Activated T-helper 1 cell treated with anti-CD3 and anti-CD28 coated beads, Interleukin-12 subunit alpha, Interleukin-12 subunit beta, Interleukin-2, Interleukin-4 antibody, amounts not matched to agents 30 ng/mL and 10 ng/mL and 1 ng/mL, durations not matched to agents 14 hours and 24 hours and 36 hours (primary cell): ENCODE data around the gene CHPT1. TPM values are rescaled to one million over a fixed set of nuclear protein-coding genes. Genes with fewer than 3 reads are reported as not detected.

Experiments used
- DNase-seq: peaks from one replicate; pipeline ENCODE4 v3.0.0; 2021; ENCODE audit warnings: low spot score
- H3K27ac Mint-ChIP-seq: one replicate; pipeline ENCODE4 v1.8.0; 2021; ENCODE audit warnings: mild to moderate bottlenecking, mixed read lengths
- H3K27me3 Mint-ChIP-seq: one replicate; pipeline ENCODE4 v1.8.0; 2022; ENCODE audit warnings: mild to moderate bottlenecking, moderate library complexity, mixed read lengths; ENCODE audit not compliant: insufficient read depth
- H3K36me3 Mint-ChIP-seq: one replicate; pipeline ENCODE4 v1.8.0; 2021; ENCODE audit warnings: low read depth, mixed read lengths
- H3K4me1 Mint-ChIP-seq: one replicate; pipeline ENCODE4 v1.8.0; 2021; ENCODE audit warnings: low read depth, mixed read lengths
- H3K4me3 Mint-ChIP-seq: one replicate; pipeline ENCODE4 v1.8.0; 2021; ENCODE audit warnings: mild to moderate bottlenecking, moderate library complexity, mixed read lengths
- H3K9me3 Mint-ChIP-seq: one replicate; pipeline ENCODE4 v1.8.0; 2021; ENCODE audit warnings: mixed read lengths
- intact Hi-C: fragments of 100-400 bp; cut with micrococcal nuclease; formaldehyde crosslinking; loops from one replicate; pipeline ENCODE4 v1.15.1; 2024
- total RNA-seq: library from RNA; stranded (reverse); gene quantifications from 2 replicates; pipeline ENCODE4 v1.2.3, GENCODE V29; 2022

Gene CHPT1
- total RNA-seq, 1 donor from 2014 or later, result 13.3 TPM

DNA sequence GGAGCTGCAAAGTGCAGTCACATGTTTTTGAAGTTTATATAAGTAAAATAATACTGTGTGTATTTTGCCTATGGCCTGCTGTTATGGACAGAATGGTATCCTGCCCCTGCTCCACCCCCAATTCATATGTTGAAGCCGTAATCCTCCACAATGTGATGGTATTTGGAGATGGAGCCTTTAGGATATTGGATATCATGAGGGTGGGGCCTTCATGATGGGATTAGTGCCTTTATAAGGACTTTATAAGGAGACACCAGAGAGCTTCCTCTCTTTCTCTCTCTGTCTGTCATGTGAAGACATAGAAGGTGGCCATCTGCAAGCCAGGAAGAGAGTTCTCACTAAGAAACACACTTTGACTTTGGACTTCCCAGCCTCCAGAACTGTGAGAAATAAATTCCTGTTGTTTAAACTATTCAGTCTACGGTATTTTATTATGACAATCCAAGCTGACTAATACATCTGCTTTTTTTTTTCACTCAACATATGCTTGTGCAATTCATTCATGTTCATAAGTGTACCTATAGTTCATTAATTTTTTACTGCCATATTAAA lies 3.1 kb upstream of the CHPT1 start:
- Mint-ChIP-seq H3K27me3 (peaks cover 17% of the 10 kb centered on the region), H3K4me3 (no peak overlapping the region), H3K9me3 (no peaks in the 10 kb centered on the region), H3K27ac (no peak overlapping the region), H3K36me3 (no peaks in the 10 kb centered on the region), H3K4me1 (peaks cover 18% of the 10 kb centered on the region)
- intact Hi-C loops, result loop anchor here (10.0 kb wide), 3 partner anchors 500 to 1560 kb away; partner anchors contain the start of genes DEPDC4, PMCH and SCYL2
- DNase-seq, result no peak

GRCh38 chr12:101694986-101695385 lies 2.5 kb upstream of the CHPT1 start:
- no peaks in the 10 kb centered on the region for H3K36me3 Mint-ChIP-seq
- intact Hi-C loops, result loop anchor here (5.0 to 10.0 kb wide), 5 partner anchors 137 to 1560 kb away; partner anchors contain the start of genes DEPDC4, GNPTAB, PMCH and SCYL2
- H3K27me3 Mint-ChIP-seq, result peaks cover 22% of the 10 kb centered on the region

GRCh38 chr12:101695706-101696105 lies 1.7 kb upstream of the CHPT1 start:
- no peaks in the 10 kb centered on the region for H3K36me3 Mint-ChIP-seq

More at GRCh38 chr12:101694986-101695385, 2.5 kb upstream of the CHPT1 start:
- Mint-ChIP-seq H3K4me3 (no peak overlapping the region), H3K4me1 (peaks cover 22% of the 10 kb centered on the region), H3K27ac (no peak overlapping the region), H3K9me3 (no peaks in the 10 kb centered on the region)
- DNase-seq, result no peak

DNA sequence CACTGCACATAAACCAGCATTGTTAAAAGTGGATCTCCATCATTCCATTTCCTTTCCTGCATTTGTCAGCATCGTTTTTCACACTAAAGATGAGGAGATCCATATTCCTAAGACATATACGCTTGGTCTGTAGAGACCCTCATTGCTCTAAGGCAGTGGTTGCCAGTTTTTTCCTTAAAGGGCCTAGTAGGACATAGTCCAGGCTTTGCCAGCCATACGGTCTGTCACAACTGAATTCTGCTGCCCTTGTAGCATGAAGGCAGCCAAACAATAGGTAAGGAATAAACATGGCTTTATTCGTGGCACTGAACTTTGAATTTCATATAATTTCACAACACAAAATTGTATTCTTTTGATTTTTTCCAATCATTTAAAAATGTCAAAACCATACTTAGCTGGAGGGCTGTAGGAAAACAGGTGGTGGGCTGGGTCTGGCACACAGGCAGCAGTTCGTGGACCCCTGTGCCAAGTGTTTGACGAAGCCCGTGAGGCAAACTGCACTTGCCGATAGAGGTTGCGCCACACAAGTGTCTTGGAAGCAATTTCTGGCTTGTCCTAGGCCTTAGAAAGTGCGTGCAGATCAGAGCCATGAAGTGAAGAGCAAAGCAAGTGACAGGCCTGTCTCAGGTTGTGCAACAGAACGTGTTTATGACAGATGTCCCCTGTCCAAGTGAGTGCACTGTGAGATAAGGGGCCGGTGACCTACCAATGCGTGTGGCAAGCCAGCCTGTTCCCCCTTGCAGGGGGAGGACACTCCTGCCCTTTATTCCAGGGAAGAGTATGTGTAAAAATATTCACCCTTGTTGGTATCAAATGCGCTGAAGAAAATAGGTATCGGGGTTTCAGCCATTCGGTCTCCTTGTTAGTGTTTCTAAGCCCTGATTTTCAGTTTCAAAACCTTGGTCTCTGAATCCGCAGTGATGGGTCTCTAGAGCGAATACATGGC lies 916 bp upstream of the CHPT1 start:
- peak overlapping the region; percentile 87 for H3K4me3 Mint-ChIP-seq
- peaks cover 23% of the 10 kb centered on the region for H3K4me1 Mint-ChIP-seq
- peak overlapping the region; percentile 63 for H3K27ac Mint-ChIP-seq
- no peaks in the 10 kb centered on the region for H3K36me3 Mint-ChIP-seq
- DNase-seq, result no peak
- H3K9me3 Mint-ChIP-seq, result no peaks in the 10 kb centered on the region
- intact Hi-C loops, result loop anchor here (2.0 to 10.0 kb wide), 6 partner anchors 136 to 1562 kb away; partner anchors contain the start of genes DEPDC4, GNPTAB, PMCH and SCYL2
- peaks cover 33% of the 10 kb centered on the region for H3K27me3 Mint-ChIP-seq

More at GRCh38 chr12:101695706-101696105, 1.7 kb upstream of the CHPT1 start:
- H3K4me1 Mint-ChIP-seq, result peaks cover 23% of the 10 kb centered on the region
- no peaks in the 10 kb centered on the region for H3K9me3 Mint-ChIP-seq
- H3K4me3 Mint-ChIP-seq, result peak overlapping the region; percentile 87
- H3K27me3 Mint-ChIP-seq, result peaks cover 28% of the 10 kb centered on the region
- intact Hi-C loops, result loop anchor here (2.0 to 10.0 kb wide), 6 partner anchors 137 to 1561 kb away; partner anchors contain the start of genes DEPDC4, GNPTAB, PMCH and SCYL2
- no peak for DNase-seq
- no peak overlapping the region for H3K27ac Mint-ChIP-seq

DNA sequence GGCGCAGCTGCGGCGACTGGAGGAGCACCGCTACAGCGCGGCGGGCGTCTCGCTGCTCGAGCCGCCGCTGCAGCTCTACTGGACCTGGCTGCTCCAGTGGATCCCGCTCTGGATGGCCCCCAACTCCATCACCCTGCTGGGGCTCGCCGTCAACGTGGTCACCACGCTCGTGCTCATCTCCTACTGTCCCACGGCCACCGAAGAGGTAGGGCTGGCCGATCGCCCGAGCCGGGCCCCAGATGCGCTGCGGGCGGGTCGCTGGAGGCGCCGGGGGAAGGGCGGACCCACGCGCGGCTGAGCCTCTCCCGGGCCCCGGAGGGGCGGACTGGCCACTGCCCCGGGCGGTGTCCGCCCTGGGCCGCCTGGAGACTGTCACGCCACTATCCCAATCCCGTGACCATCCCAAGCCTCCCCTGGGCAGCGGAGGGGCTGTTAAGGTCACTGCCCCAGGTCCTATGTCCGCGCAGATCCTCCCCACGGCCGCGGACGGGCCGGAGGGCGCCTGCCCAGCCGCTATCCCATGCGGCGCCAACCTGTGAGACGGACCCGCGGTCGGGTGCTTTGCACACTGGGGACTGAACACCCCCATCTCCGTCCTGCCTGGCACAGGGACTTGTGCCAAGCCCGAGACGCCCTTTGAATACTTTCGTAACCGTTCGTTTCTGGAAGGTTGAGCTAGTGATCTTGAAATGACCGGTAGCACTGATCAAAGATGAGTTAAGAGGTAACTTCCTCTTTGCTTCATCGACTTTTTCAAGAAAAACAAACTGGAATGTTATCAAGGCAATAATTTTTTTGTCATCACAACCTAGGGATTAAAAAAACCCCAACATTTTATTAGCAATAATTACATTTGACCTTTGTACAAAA lies 725 bp downstream of the CHPT1 start:
- peak overlapping the region; percentile 88 for H3K4me3 Mint-ChIP-seq
- peak; percentile 3 for DNase-seq
- peak overlapping the region; percentile 67 for H3K27ac Mint-ChIP-seq
- H3K36me3 Mint-ChIP-seq, result no peaks in the 10 kb centered on the region
- H3K4me1 Mint-ChIP-seq, result peaks cover 23% of the 10 kb centered on the region
- H3K27me3 Mint-ChIP-seq, result peaks cover 33% of the 10 kb centered on the region
- intact Hi-C loops, result loop anchor here (2.0 to 10.0 kb wide), 6 partner anchors 134 to 1563 kb away; partner anchors contain the start of genes DEPDC4, GNPTAB, PMCH and SCYL2
- no peaks in the 10 kb centered on the region for H3K9me3 Mint-ChIP-seq

GRCh38 chr12:101698800-101699347 lies 1.4 kb downstream of the CHPT1 start:
- Mint-ChIP-seq H3K9me3 (no peaks in the 10 kb centered on the region), H3K4me1 (peaks cover 23% of the 10 kb centered on the region), H3K36me3 (no peaks in the 10 kb centered on the region), H3K27ac (peak overlapping the region; percentile 67), H3K4me3 (peak overlapping the region; percentile 88), H3K27me3 (peaks cover 33% of the 10 kb centered on the region)
- DNase-seq, result no peak
- intact Hi-C loops, result loop anchor here (5.0 to 10.0 kb wide), 5 partner anchors 133 to 1564 kb away; partner anchors contain the start of genes DEPDC4, GNPTAB, PMCH and SCYL2

- no peak for DNase-seq
- Mint-ChIP-seq H3K36me3 (no peaks in the 10 kb centered on the region), H3K4me3 (no peak overlapping the region)
Measured at GRCh38 chr12:101700299-101700820, 2.9 kb downstream of the CHPT1 start.

GRCh38 chr12:101703487-101703886 lies 6.0 kb downstream of the CHPT1 start:
- Mint-ChIP-seq H3K36me3 (no peaks in the 10 kb centered on the region), H3K27me3 (peaks cover 20% of the 10 kb centered on the region), H3K27ac (no peak overlapping the region), H3K4me3 (no peak overlapping the region), H3K9me3 (no peaks in the 10 kb centered on the region), H3K4me1 (peaks cover 11% of the 10 kb centered on the region)
- DNase-seq, result no peak
- intact Hi-C loops, result no loop called here

More at GRCh38 chr12:101700299-101700820, 2.9 kb downstream of the CHPT1 start:
- Mint-ChIP-seq H3K27me3 (peaks cover 29% of the 10 kb centered on the region), H3K9me3 (no peaks in the 10 kb centered on the region), H3K27ac (no peak overlapping the region), H3K4me1 (peaks cover 23% of the 10 kb centered on the region)
- intact Hi-C loops, result no loop called here

DNA sequence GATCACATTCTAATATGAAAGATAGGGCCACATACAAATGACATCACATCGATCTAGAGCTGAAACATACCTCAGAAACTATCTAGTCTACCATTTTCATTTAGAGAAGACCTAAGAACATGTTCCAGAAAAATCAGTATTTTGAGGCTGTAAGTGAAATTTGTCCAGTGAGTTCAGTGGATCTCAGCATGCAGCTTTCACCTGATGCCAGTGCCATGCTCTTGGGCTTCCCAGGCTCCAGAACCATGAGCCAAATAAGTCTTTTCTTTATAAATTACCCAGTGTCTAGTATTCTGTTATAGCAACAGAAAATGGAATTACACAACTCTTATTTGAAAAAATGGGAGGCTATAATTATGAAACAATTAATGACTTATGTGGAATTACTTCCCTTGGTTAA lies 9.0 kb downstream of the CHPT1 start:
- Mint-ChIP-seq H3K4me3 (no peak overlapping the region), H3K4me1 (peaks cover 6% of the 10 kb centered on the region), H3K27ac (no peak overlapping the region), H3K27me3 (no peaks in the 10 kb centered on the region), H3K9me3 (no peaks in the 10 kb centered on the region), H3K36me3 (no peaks in the 10 kb centered on the region)
- intact Hi-C loops, result no loop called here
- no peak for DNase-seq

GRCh38 chr12:101707131-101707782 lies 9.8 kb downstream of the CHPT1 start:
- DNase-seq, result no peak
- Mint-ChIP-seq H3K27me3 (no peaks in the 10 kb centered on the region), H3K4me3 (no peak overlapping the region), H3K27ac (no peak overlapping the region), H3K4me1 (peaks cover 6% of the 10 kb centered on the region), H3K36me3 (no peaks in the 10 kb centered on the region), H3K9me3 (no peaks in the 10 kb centered on the region)
- intact Hi-C loops, result no loop called here

- Mint-ChIP-seq H3K36me3 (no peaks in the 10 kb centered on the region), H3K9me3 (no peaks in the 10 kb centered on the region)
- DNase-seq, result no peak
Measured at GRCh38 chr12:101710288-101710687, 12.8 kb downstream of the CHPT1 start.

More at GRCh38 chr12:101710288-101710687, 12.8 kb downstream of the CHPT1 start:
- Mint-ChIP-seq H3K27me3 (no peaks in the 10 kb centered on the region), H3K4me1 (peaks cover 6% of the 10 kb centered on the region), H3K27ac (no peak overlapping the region), H3K4me3 (no peak overlapping the region)
- intact Hi-C loops, result no loop called here
